Putamen (tissue), 1 donor: Measurements from ENCODE around the gene PELI2.

Source experiments
- DNase-seq: peaks from one replicate; pipeline ENCODE4 v3.0.0-alpha.2; 2016; ENCODE audit warnings: low spot score

Gene PELI2

GRCh38 chr14:56119201-56119981, 1.2 kb downstream of the PELI2 start:
- peak; percentile 38 for DNase-seq

DNA sequence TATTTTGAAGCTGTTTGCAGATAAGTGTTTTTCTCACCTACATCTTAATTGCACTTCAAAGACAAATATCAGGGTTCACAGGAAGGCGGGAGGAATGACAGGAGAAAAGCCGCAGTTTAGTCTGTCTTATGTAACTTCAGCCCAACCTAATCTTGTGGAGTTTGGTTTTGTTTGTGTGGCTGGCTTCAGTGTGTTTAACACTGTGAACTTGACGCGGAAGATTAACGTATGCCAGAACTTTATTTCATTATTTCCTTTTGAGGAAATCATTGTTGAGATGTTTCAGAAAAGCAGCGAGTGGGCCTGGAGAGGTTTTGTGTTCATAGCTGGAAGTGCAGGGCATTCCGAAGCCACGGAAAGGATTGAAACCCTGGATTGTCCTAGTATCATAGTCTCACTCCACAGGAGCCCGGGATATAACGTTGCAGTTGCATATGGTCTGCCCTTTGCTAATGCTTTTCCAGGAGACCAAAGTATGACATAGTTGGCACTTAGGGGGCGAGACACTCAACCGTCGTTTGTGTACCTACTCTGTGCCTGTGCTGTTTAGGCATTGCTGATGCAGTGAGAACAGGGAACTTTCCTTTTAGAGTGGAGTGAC, 2.0 kb downstream of the PELI2 start:
- DNase-seq = no peak

DNA sequence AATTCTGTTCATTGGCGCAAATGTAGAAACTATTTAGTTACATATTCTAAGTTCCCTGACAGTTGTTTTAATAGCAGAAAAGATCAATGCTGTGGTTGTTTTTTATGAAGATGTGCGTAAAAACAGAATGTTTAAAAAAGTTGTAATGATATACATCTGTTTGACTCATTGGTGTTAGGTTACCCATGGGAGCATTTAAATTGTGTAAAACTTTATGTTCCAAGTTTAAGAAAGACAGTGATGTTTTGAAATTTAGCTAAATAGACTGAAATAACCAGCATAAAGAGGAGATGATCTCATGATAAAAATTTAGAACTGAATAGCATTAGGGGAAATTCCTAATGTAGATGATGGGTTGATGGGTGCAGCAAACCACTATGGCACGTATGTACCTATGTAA, 3.6 kb downstream of the PELI2 start:
- DNase-seq = no peak

- no peak for DNase-seq
Measured at GRCh38 chr14:56122301-56122700, 4.1 kb downstream of the PELI2 start.

DNA sequence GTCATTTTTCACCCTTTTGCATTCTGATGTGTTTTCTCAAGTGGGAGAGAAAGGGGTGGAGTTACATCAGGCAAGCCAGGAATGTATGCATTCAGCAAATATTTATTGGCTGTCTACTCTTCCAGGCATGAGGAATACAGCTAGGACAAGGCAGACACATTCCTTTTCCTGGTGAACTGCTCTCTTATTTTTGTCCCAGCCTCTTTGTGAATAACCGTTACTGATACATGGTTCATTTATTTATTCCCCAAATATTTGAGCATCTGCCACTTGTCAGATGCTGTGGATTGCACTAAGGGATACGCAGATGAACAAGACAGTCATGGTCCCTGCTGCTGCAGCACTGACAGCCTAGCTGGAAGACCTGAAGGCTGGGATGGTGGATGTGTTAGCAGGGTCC, 6.1 kb downstream of the PELI2 start:
- no peak for DNase-seq

DNA sequence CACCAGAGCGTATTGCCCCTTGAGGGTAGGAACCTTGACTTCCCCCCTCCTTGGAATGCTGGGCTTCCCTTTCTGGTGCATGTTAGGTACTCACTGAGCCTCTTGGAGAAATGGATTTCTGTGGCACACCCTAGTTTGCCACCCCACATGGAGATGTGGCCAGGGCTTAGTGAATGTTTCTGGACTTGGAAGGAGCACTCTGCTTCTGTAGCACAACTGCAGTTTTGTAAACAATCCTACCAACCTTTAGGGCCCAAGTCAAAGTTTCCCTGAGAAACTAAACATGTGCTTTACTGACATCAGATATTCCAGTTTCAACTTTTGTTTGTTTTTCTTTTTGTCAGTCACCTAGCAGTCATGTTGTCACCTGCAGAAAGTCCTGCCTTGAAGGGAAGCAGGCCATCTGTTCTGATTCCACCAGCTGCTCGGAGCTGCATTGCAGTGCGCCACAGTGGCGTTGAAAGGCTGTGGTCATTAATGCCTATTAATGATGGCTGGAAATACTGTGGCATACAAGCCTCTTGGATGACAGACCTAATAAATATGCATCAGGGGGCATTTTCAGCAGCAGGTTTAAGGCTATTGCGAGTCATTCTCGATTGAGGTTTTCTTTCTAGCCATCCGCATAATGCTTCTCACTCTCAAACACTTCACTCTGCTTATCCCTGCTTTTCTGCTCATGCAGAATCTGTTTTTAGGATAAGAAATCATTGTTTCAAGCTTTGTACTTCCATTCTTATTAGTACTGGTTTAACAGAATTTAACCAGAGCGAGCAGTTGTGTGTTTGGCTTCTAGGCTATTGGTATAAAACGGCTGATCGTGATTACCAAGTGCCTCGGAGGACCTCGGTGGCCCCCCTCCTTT, 7.8 kb downstream of the PELI2 start:
- no peak for DNase-seq

DNA sequence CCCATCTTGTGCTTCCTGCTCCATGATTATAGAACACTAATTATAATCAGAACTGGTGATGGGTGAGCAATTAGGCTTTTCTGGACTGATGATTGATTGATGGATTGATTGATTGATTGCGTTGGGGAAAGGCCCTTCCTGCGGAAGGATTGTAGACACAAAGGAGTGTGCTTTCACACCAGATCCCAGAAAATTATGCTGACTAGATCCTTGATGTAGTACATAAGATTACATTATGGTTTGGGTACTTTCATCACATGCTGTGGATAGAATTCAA, 8.4 kb downstream of the PELI2 start:
- DNase-seq = no peak

- DNase-seq = no peak
Measured at GRCh38 chr14:56127156-56127555, 8.9 kb downstream of the PELI2 start.

DNA sequence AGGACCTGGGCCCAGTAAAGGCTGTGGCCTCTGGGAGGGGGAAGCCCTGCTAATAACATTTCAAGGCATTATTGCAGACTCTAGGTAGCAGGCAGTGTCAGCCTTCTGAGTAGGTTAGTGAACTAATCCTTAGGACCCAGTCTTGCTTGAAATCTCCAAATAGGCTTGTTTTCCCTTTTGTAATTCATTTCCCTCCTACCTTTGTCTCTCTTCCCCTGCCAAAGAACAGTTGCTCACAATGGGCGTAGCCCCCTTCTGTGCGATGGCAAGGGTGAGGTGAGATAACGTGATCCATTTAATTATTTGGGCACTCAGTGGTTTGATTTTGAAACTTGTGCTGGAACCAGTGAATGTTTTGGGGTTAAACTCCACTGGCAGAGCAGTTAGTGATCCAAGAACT, 10.9 kb downstream of the PELI2 start:
- no peak for DNase-seq

- DNase-seq = no peak
Measured at GRCh38 chr14:56129933-56130332, 11.7 kb downstream of the PELI2 start.

GRCh38 chr14:56131004-56131864, 13.0 kb downstream of the PELI2 start:
- DNase-seq = no peak

DNA sequence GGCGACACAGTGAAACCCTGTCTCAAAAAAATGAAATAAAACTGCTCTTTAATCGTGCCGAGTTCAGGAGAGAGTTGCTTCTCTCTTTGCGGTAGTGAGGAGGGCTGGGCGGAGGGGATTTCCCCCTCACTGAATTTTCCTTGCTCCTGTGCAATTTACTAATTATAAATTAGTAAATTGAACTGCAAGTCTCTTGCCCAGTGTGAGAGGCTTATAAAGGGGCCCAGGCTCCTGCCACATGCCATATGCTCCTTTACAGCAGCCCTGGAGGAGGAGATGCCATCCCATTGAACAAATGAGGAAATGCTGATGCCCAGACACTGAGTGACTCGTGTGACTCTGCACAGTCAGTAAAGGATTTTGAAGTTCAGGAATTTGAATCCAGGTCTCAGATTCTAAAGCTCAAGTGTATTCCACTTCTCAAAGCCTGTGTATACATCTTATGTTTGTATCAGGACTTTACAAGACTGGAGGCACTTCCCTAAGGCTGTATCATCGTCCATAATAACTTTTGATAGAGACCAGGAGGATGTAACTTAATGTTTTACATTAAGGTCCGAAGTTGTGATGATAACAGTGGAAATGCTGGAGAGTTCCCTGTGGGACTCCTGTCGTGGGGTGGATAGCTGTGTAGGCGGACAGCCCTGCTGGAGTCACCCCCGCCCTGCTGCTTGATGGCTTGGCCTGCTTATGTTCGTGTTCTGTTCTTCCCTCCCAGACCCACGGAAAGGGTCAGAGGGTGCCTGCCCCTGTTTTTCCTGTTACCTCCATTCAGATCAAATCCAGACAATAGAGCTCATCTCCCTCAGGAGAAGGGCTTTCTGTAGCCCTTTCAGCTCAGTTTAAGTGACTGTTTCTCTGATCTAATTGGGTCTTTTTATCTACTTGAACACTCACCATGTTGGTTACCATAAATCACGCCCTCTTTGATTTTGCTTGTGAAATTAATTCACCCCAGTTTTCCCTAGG, 13.9 kb downstream of the PELI2 start:
- DNase-seq = no peak

DNA sequence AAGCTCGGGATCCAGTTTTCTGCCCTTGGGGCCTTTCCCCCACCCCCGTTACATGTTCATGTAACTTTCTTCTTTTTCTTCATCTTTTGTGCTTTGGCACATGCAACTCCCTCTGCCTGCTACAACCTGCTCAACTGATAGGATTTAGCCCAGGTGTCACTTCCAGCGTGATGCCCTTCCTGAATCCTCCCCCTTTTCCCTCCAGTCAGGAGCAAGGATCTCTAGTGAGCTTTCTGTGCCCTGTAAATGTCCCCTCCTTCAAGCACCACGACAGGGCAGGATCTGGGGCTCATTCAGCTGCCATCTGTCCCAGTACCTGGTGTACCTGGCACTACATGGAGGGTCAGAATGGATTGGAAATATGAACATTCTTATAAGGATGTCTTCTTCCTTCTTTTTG, 15.3 kb downstream of the PELI2 start:
- no peak for DNase-seq

DNA sequence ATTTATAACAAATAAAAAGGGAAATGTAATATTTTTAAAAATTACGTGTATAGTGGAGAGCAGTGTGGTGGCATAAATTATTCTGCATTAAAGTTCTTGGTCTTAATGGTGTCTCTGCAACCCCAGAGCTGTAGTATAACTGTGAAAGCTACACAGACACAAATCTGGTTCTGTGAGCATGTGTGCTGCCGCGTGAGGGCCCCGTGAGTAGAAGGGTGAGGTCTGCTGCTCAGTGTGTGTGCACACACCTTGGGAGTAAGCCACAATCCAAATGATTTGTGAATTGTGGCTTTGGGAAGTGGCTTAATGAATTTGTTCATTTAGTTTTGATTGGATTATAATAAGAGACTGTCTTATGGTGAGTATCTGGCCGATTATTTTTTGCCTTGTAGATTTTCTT, 16.8 kb downstream of the PELI2 start:
- no peak for DNase-seq

- no peak for DNase-seq
Measured at GRCh38 chr14:56135668-56136067, 17.5 kb downstream of the PELI2 start.

- DNase-seq = no peak
Measured at GRCh38 chr14:56136571-56137452, 18.6 kb downstream of the PELI2 start.

DNA sequence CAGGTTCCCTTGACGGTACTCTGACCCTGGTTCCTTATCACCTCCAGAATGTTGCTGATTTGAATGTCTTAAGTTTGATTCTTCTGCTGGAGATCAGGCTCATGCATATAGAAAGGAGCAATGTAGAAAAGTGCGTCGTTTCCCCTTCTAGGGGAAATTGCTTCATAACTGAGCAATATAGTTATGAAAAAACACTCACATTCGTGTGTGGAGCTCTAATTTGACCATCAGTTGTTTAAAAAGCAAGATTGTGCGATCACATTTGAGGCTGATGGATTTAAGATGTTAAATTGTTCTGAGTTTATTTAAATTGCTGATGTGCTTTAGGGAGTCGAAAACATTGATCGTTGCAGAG, 19.2 kb downstream of the PELI2 start:
- no peak for DNase-seq

DNA sequence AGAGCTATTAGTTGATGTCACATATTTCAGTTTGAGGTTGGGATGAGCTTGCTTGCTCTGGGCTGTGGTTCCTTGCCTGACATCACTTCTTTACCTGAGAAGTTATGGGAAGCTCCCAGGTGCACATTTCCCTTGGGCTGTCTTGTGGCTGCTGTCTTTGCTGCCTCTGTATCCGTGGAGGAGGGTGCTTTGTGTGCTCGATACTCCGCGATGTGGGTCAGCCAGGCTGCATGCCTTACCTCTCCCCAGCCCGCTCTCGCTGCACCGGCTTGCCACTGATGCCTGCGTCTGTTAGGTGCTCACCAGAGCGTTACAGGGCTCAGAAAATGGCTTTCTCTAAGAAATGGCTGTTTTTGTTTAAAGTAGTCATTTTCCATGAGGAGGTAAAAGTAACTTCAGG, 19.6 kb downstream of the PELI2 start:
- no peak for DNase-seq

DNA sequence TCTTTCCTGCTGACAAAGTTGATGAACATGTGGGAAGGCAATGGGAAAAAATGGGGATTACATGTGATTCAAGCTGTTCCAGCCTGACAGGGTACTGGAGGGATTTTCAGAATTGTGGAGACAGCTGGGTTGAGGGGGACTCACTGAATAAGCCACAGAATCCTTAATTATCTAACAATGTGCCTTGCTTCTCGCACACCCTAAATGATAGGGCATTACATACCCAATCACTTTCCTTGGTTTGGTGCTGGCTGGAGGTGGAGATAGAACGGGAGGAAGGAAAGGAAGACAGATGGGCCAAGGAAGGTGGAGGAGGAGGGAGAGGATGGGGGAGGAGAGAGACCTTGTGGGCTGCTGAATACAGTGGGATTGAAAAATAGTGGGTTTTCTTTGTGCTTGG, 20.7 kb downstream of the PELI2 start:
- DNase-seq = no peak

DNA sequence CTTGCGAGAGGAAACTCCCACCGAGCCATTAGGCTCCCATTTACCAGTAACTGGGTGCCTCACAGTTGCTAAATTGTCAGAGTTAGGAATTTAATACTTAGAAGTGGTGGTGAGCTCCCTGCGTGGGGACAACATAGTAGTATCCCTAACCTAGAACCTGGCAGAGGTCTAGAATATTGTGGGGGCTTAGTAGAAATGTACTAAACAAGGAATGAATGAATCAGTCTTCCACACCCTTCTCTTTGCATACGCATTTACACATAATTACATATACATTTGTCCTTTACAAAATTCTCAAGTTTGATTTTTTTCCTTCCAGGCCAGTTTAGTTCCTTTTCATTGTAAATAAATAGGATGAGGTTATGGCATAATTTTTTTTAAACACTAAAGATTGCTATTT, 24.1 kb downstream of the PELI2 start:
- no peak for DNase-seq
